NCI-H345 (cell line): ENCODE data around the gene SULT1A3.
"Not testable (repeated sequence)": the region's sequence is repeated elsewhere in the genome, so short reads cannot be mapped to it uniquely, and the experiment has no call there.

Experiments used
- DNase-seq: peaks from one replicate; lab custom pipeline; 2025; lab: John Stamatoyannopoulos, UW

SULT1A3 gene

GRCh38 chr16:30199049-30199448 lies at the start of gene SULT1A3:
Gene SULT1A3 (plus strand): TSS chr16:30199255. CDS start chr16:30200729, 1,474 bp downstream.
- DNase-seq, result not testable (repeated sequence)

GRCh38 chr16:30151091-30151490 lies 48.0 kb upstream of the SULT1A3 start:
- no peak for DNase-seq

GRCh38 chr16:30152517-30152916 lies 46.5 kb upstream of the SULT1A3 start:
- no peak for DNase-seq

- DNase-seq, result no peak
Observed at GRCh38 chr16:30155188-30155587, 43.9 kb upstream of the SULT1A3 start.

- no peak for DNase-seq
Observed at GRCh38 chr16:30157214-30157613, 41.8 kb upstream of the SULT1A3 start.

- DNase-seq, result no peak
Observed at GRCh38 chr16:30163538-30163937, 35.5 kb upstream of the SULT1A3 start.

- no peak for DNase-seq
Observed at GRCh38 chr16:30166202-30166902, 32.7 kb upstream of the SULT1A3 start.

- DNase-seq, result not testable (repeated sequence)
Observed at GRCh38 chr16:30168746-30169145, 30.3 kb upstream of the SULT1A3 start.

- DNase-seq, result not testable (repeated sequence)
Observed at GRCh38 chr16:30169416-30169815, 29.6 kb upstream of the SULT1A3 start.

GRCh38 chr16:30170145-30170544 lies 28.9 kb upstream of the SULT1A3 start:
- DNase-seq, result not testable (repeated sequence)

GRCh38 chr16:30173054-30173453 lies 26.0 kb upstream of the SULT1A3 start:
- DNase-seq, result no peak

- DNase-seq, result not testable (repeated sequence)
Observed at GRCh38 chr16:30176876-30177275, 22.2 kb upstream of the SULT1A3 start.

- DNase-seq, result no peak
Observed at GRCh38 chr16:30179195-30179594, 19.9 kb upstream of the SULT1A3 start.

GRCh38 chr16:30179931-30180330 lies 19.1 kb upstream of the SULT1A3 start:
- DNase-seq, result no peak

GRCh38 chr16:30180741-30181140 lies 18.3 kb upstream of the SULT1A3 start:
- DNase-seq, result no peak

GRCh38 chr16:30183233-30184095 lies 15.6 kb upstream of the SULT1A3 start, which contains the start of gene CORO1A:
Gene CORO1A (plus strand): TSS chr16:30183602. CDS start chr16:30185210, 1,608 bp downstream.
- DNase-seq, result peak; percentile 90

GRCh38 chr16:30184096-30184890 lies 14.8 kb upstream of the SULT1A3 start:
- peak; percentile 93 for DNase-seq

GRCh38 chr16:30184891-30185682 lies 14.0 kb upstream of the SULT1A3 start:
- no peak for DNase-seq

- no peak for DNase-seq
Observed at GRCh38 chr16:30185683-30186421, 13.2 kb upstream of the SULT1A3 start.

GRCh38 chr16:30186444-30186781 lies 12.6 kb upstream of the SULT1A3 start:
- no peak for DNase-seq
